MCF 10A (cell line): Measurements from ENCODE around the gene BCL7A. TPM values are rescaled to one million over a fixed set of nuclear protein-coding genes. Genes with fewer than 3 reads are reported as not detected.

ENCODE experiments used
- BruUV-seq: library from RNA; stranded (reverse); fragments of 400-500 nt; replicated peaks from 2 replicates; lab custom pipeline; 2021; lab: Mats Ljungman, UMichigan
- CTCF ChIA-PET: fragments of 300-600 bp; sonication (Branson Sonifier 250); formaldehyde crosslinking; extraction: SDS; loops from one replicate; lab custom pipeline; 2021; ENCODE audit warnings: antibody characterized with exemption, inconsistent platforms; lab: Yijun Ruan, JAX
- POLR2A ChIA-PET: fragments of 300-600, 350-650 bp; sonication (Branson Sonifier 250); formaldehyde crosslinking; extraction: SDS; loops from one replicate; lab custom pipeline; 2020; ENCODE audit warnings: antibody characterized with exemption, inconsistent platforms; lab: Yijun Ruan, JAX
- DNase-seq: peaks from one replicate; pipeline ENCODE4 v3.0.0-alpha.2; 2018; ENCODE audit not compliant: unreplicated experiment
- H3K27ac Mint-ChIP-seq: one replicate; pipeline ENCODE4 v1.8.0; 2022; ENCODE audit warnings: mild to moderate bottlenecking, low read depth, mixed read lengths; ENCODE audit not compliant: unreplicated experiment
- H3K27me3 Mint-ChIP-seq: one replicate; pipeline ENCODE4 v1.8.0; 2022; ENCODE audit warnings: mixed read lengths; ENCODE audit not compliant: insufficient read depth, unreplicated experiment
- H3K36me3 Mint-ChIP-seq: one replicate; pipeline ENCODE4 v1.8.0; 2022; ENCODE audit warnings: mild to moderate bottlenecking, moderate library complexity, mixed read lengths; ENCODE audit not compliant: insufficient read depth, unreplicated experiment
- H3K4me1 Mint-ChIP-seq: one replicate; pipeline ENCODE4 v1.8.0; 2022; ENCODE audit warnings: mixed read lengths; ENCODE audit not compliant: insufficient read depth, unreplicated experiment
- H3K4me3 Mint-ChIP-seq: one replicate; pipeline ENCODE4 v1.8.0; 2022; ENCODE audit warnings: mild to moderate bottlenecking, moderate library complexity, mixed read lengths; ENCODE audit not compliant: unreplicated experiment
- H3K9me3 Mint-ChIP-seq: one replicate; pipeline ENCODE4 v1.8.0; 2022; ENCODE audit warnings: mixed read lengths; ENCODE audit not compliant: unreplicated experiment
- intact Hi-C: fragments of 100-400 bp; cut with micrococcal nuclease; formaldehyde crosslinking; loops from 2 replicates; pipeline ENCODE4 v1.14.1; 2022
- total RNA-seq: library from RNA; stranded (reverse); gene quantifications from 2 replicates; pipeline ENCODE4 v1.2.3, GENCODE V29; 2022
- TF ChIP-seq, protein P1 (sequence below): fragments of 200-600 bp; IDR thresholded peaks from one replicate; pipeline ENCODE4 v1.8.0; 2022; ENCODE audit warnings: antibody characterized with exemption, mild to moderate bottlenecking; ENCODE audit not compliant: unreplicated experiment

Gene BCL7A
- total RNA-seq, 1 experiment from 2014 or later, result 18.1 TPM

DNA sequence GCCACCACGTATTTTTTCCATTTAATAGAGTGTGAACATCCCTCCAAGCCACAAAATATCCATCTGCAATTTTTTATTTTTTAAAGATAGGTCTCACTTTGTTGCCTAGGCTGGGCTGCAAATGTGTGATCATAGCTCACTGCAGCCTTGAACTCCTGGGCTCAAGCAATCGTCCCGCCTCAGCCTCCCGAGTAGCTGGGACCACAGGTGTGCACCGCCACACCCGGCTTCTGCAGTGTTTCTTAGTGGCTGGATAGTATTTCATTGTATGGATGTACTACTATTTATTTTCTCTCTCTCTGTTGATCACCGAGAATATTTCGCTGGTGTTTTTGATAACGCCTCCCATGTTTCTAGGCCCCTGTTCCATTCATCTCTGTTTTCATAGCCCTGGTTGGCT lies 74.3 kb downstream of the BCL7A start:
- no peaks in the 10 kb centered on the region for H3K9me3 Mint-ChIP-seq
- no peaks in the 10 kb centered on the region for H3K36me3 Mint-ChIP-seq
- POLR2A ChIA-PET, result interaction anchor here (0.6 to 8.4 kb wide), 18 partner anchors 8 to 1622 kb away, joined by 3 to 206 read pairs (median 4); partner anchors contain the start of genes BCL7A, MLXIP and PSMD9
- intact Hi-C loops, result no loop called here
- TF ChIP-seq, protein P1, sequence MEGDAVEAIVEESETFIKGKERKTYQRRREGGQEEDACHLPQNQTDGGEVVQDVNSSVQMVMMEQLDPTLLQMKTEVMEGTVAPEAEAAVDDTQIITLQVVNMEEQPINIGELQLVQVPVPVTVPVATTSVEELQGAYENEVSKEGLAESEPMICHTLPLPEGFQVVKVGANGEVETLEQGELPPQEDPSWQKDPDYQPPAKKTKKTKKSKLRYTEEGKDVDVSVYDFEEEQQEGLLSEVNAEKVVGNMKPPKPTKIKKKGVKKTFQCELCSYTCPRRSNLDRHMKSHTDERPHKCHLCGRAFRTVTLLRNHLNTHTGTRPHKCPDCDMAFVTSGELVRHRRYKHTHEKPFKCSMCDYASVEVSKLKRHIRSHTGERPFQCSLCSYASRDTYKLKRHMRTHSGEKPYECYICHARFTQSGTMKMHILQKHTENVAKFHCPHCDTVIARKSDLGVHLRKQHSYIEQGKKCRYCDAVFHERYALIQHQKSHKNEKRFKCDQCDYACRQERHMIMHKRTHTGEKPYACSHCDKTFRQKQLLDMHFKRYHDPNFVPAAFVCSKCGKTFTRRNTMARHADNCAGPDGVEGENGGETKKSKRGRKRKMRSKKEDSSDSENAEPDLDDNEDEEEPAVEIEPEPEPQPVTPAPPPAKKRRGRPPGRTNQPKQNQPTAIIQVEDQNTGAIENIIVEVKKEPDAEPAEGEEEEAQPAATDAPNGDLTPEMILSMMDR, result no peak
- BruUV-seq, result no TSS peak
- H3K27me3 Mint-ChIP-seq, result no peaks in the 10 kb centered on the region
- CTCF ChIA-PET, result interaction anchor here (0.6 to 6.4 kb wide), 10 partner anchors 8 to 202 kb away, joined by 3 to 40 read pairs (median 4); no protein-coding TSS in a partner anchor
- peak overlapping the region; percentile 74 for H3K4me3 Mint-ChIP-seq
- no peak for DNase-seq
- peaks cover 39% of the 10 kb centered on the region for H3K4me1 Mint-ChIP-seq
- H3K27ac Mint-ChIP-seq, result peak overlapping the region; percentile 97

DNA sequence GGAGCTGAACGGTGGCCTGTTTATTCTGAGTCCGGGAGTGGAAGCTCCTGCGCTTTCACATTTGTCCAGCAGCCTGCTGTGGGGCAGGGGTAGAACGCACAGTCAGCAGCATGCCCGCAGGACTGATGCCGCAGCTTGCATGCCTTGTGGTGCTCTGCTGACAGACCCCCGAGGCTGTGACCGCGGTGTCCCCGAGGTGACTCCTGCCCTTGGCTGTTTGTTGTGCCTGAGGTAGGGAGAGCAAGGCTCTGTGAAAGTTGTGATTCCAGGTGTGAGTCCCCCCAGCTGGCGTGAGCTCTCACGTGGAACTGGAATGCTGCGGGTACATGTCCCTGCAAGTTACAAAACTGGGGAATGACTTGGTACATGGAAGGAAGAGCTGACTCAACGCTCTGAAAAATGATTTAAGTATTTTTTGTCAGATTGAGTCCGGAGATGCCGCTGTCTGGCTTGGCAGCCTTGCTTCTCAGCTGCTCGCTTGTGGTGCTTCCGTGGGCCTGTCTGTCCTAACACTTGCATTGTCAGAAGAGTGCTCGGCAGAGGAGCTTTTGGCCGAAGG lies 75.0 kb downstream of the BCL7A start:
- Mint-ChIP-seq H3K9me3 (no peaks in the 10 kb centered on the region), H3K36me3 (no peaks in the 10 kb centered on the region), H3K27ac (peak overlapping the region; percentile 97), H3K27me3 (no peaks in the 10 kb centered on the region), H3K4me3 (peak overlapping the region; percentile 74), H3K4me1 (peaks cover 39% of the 10 kb centered on the region)
- peak; percentile 79 for DNase-seq
- TF ChIP-seq, protein P1, result no peak
- CTCF ChIA-PET, result interaction anchor here (0.5 to 6.4 kb wide), 8 partner anchors 10 to 203 kb away, joined by 3 to 40 read pairs (median 6); no protein-coding TSS in a partner anchor
- BruUV-seq, result no TSS peak
- POLR2A ChIA-PET, result interaction anchor here (0.6 to 8.4 kb wide), 18 partner anchors 9 to 695 kb away, joined by 3 to 206 read pairs (median 4); partner anchors contain the start of genes BCL7A and MLXIP
- intact Hi-C loops, result no loop called here

DNA sequence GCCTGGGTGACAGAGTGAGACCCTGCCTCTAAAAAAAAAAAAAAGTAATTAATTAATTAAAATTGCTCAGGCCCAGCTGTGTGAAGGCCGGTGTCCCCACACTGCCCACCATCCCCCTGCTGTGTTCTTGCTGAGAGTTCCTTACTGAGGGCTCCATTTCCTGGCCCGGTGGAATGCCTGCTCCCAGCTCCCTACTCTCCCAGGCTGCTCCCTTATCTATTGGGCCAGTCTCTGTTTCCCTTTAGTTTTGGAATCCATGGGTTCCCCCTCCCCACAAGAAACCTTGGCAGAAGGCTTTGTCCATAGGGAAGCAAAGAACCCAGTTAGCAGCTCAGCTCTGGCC lies 75.9 kb downstream of the BCL7A start:
- BruUV-seq, result no TSS peak
- no peaks in the 10 kb centered on the region for H3K36me3 Mint-ChIP-seq
- peak overlapping the region; percentile 97 for H3K27ac Mint-ChIP-seq
- intact Hi-C loops, result no loop called here
- H3K9me3 Mint-ChIP-seq, result no peaks in the 10 kb centered on the region
- TF ChIP-seq, protein P1, result no peak
- ChIA-PET CTCF (interaction anchor here (0.7 to 6.4 kb wide), 6 partner anchors 9 to 43 kb away, joined by 3 to 40 read pairs (median 8); no protein-coding TSS in a partner anchor), POLR2A (interaction anchor here (0.6 to 8.4 kb wide), 10 partner anchors 10 to 310 kb away, joined by 3 to 206 read pairs (median 4); partner anchors contain the start of genes BCL7A and MLXIP)
- peaks cover 39% of the 10 kb centered on the region for H3K4me1 Mint-ChIP-seq
- H3K27me3 Mint-ChIP-seq, result no peaks in the 10 kb centered on the region
- H3K4me3 Mint-ChIP-seq, result peak overlapping the region; percentile 51
- no peak for DNase-seq

DNA sequence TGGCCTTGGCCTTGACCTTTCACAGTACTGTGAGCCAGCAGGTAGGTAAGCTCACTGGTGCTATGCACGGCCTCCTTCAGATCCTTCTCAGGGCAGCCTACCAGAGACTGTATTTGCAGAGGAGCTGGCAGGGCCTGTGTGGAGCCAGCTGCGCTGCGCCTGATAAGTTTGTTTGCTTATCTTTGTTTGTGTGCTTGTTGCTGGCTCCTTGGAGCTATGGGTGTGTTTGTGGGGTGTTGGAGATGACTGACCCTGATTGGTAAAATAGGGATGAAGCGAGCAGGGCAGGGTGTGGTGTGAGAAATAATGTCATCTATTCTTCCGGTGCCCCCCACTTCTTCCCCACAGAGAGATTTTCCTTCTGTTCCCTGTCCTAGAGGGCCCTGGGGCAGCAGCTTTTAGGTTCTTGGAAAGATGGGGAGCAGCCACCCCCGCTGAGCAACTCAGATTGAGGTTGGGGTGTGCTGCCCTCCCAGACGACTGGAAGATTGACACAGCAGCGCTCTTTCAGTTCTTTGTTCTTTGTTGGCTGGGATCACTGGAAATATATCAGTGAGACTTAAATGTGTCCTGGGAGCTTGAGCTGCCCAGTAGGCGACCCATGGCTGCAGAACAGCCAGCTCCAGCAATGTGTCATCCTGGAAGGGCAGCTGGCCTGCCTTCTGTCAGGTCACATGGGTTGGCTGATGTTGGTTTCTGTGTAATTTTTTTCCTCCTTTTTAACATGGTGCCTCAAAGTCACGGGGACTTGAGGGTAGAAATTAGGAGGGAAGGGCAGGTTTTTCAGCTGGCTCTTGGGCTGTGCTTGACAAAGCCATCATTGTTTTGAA lies 76.5 kb downstream of the BCL7A start:
- no peaks in the 10 kb centered on the region for H3K27me3 Mint-ChIP-seq
- H3K4me1 Mint-ChIP-seq, result peaks cover 39% of the 10 kb centered on the region
- BruUV-seq, result no TSS peak
- TF ChIP-seq, protein P1, result no peak
- ChIA-PET CTCF (interaction anchor here (0.7 to 6.4 kb wide), 7 partner anchors 9 to 43 kb away, joined by 3 to 40 read pairs (median 5); no protein-coding TSS in a partner anchor), POLR2A (interaction anchor here (0.6 to 8.4 kb wide), 10 partner anchors 10 to 310 kb away, joined by 3 to 206 read pairs (median 4); partner anchors contain the start of genes BCL7A and MLXIP)
- no peaks in the 10 kb centered on the region for H3K9me3 Mint-ChIP-seq
- peak overlapping the region; percentile 51 for H3K4me3 Mint-ChIP-seq
- no peaks in the 10 kb centered on the region for H3K36me3 Mint-ChIP-seq
- intact Hi-C loops, result no loop called here
- peak overlapping the region; percentile 97 for H3K27ac Mint-ChIP-seq
- no peak for DNase-seq
